ENCODE results near the gene KPNA4. TPM values are rescaled to one million over a fixed set of nuclear protein-coding genes. Genes with fewer than 3 reads are reported as not detected.

KPNA4 gene
- total and polyA plus RNA-seq, 2 donors (not counting 1 experiment from before 2014, with no cell fraction given), result 33.0 to 38.8 TPM

DNA sequence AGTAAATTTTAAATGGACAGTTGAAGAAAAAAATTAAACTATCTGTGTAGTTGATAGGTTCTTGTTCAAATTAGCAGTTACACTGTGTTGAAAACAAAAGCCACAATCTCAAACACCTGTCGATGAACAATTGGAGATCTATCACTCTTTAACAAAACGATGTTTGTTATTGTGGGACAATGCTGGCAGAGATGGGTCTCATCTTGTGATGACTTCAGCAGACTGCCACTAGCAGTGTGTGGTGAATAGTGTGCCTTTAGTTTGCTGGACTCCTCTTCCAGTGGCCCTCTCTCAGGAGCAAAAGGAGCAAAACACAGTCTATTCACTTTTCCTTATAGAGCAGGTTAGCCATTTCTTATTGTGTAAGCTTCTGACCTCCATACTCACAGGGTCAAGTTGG, 101.0 kb downstream of the KPNA4 start:
- no peaks in the 10 kb centered on the region for H3K27me3 ChIP-seq (ENCODE audit: control insufficient read depth, insufficient read depth, low read length)
- H3K9ac ChIP-seq (ENCODE audit: insufficient read depth, low read length), result no peak overlapping the region
- DNase-seq (ENCODE audit: low read depth in 2 of 2), result no peak
- no peaks in the 10 kb centered on the region for H3K36me3 ChIP-seq (ENCODE audit: control insufficient read depth, insufficient read depth, low read length)
- no peaks in the 10 kb centered on the region for H3K9me3 ChIP-seq (ENCODE audit: control insufficient read depth, insufficient read depth, low read depth, low read length)
- H4K20me1 ChIP-seq (ENCODE audit: control insufficient read depth, extremely low read depth, insufficient read depth, low read length), result no peaks in the 10 kb centered on the region
- H3K4me3 ChIP-seq (replicated peaks in 1 of 4; ENCODE audit: control extremely low read depth in 1 of 4, insufficient read depth in 1 of 4, low read depth in 3 of 4, low read length in 4 of 4), result no peak overlapping the region
- no peaks in the 10 kb centered on the region for H3K4me1 ChIP-seq (ENCODE audit: control insufficient read depth, extremely low read depth, insufficient read depth, low read length)
- no peaks in the 10 kb centered on the region for H3K79me2 ChIP-seq (ENCODE audit: control insufficient read depth, insufficient read depth, low read length)
- no peak overlapping the region for H2AFZ ChIP-seq (ENCODE audit: low read length)
- no peak overlapping the region for H3K27ac ChIP-seq (ENCODE audit: insufficient read depth, low read length)
- TF ChIP-seq CTCF (conservative IDR thresholded peaks at IDR 0.05 in 1 of 2, IDR thresholded peaks at IDR 0.05 in 1 of 2; ENCODE audit: low read depth in 1 of 2, low read length in 2 of 2) (no peak), EZH2 (IDR thresholded peaks at IDR 0.05; ENCODE audit: low read length, missing control alignments) (no peak)
- no peak overlapping the region for H3K4me2 ChIP-seq (ENCODE audit: extremely low read depth, insufficient read depth, low read length)

DNA sequence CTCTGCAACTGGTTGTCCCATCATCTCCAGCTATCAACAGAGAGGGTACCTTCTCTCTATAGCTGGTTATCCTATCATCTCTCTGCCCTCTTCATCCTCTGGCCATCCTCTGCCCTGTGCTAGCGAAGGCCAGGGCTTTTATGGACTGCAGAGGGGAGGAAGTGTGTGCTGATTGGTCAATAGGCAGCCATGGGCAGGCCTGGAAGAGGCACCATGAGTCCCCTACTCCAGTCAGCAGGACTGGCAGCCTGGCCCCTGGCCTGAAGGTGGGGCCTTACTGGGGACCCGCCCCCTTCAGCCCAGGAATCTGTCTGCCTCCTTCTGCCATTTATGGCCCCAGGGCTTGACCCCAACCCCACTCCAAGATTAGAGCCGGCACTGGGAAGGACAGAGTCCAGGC, 105.3 kb downstream of the KPNA4 start:
- H3K79me2 ChIP-seq (ENCODE audit: control insufficient read depth, insufficient read depth, low read length), result no peaks in the 10 kb centered on the region
- no peaks in the 10 kb centered on the region for H3K4me1 ChIP-seq (ENCODE audit: control insufficient read depth, extremely low read depth, insufficient read depth, low read length)
- H3K36me3 ChIP-seq (ENCODE audit: control insufficient read depth, insufficient read depth, low read length), result no peaks in the 10 kb centered on the region
- no peak overlapping the region for H3K27ac ChIP-seq (ENCODE audit: insufficient read depth, low read length)
- H3K27me3 ChIP-seq (ENCODE audit: control insufficient read depth, insufficient read depth, low read length), result no peaks in the 10 kb centered on the region
- TF ChIP-seq CTCF (conservative IDR thresholded peaks at IDR 0.05 in 1 of 2, IDR thresholded peaks at IDR 0.05 in 1 of 2; ENCODE audit: low read depth in 1 of 2, low read length in 2 of 2) (no peak), EZH2 (IDR thresholded peaks at IDR 0.05; ENCODE audit: low read length, missing control alignments) (no peak)
- H3K9me3 ChIP-seq (ENCODE audit: control insufficient read depth, insufficient read depth, low read depth, low read length), result no peaks in the 10 kb centered on the region
- DNase-seq (ENCODE audit: low read depth in 2 of 2), result no peak
- no peak overlapping the region for H2AFZ ChIP-seq (ENCODE audit: low read length)
- H3K4me3 ChIP-seq (replicated peaks in 1 of 4; ENCODE audit: control extremely low read depth in 1 of 4, insufficient read depth in 1 of 4, low read depth in 3 of 4, low read length in 4 of 4), result no peak overlapping the region
- no peak overlapping the region for H3K4me2 ChIP-seq (ENCODE audit: extremely low read depth, insufficient read depth, low read length)
- no peaks in the 10 kb centered on the region for H4K20me1 ChIP-seq (ENCODE audit: control insufficient read depth, extremely low read depth, insufficient read depth, low read length)
- no peak overlapping the region for H3K9ac ChIP-seq (ENCODE audit: insufficient read depth, low read length)

- no peaks in the 10 kb centered on the region for H3K27me3 ChIP-seq (ENCODE audit: control insufficient read depth, insufficient read depth, low read length)
- H3K4me3 ChIP-seq (replicated peaks in 1 of 4; ENCODE audit: control extremely low read depth in 1 of 4, insufficient read depth in 1 of 4, low read depth in 3 of 4, low read length in 4 of 4), result no peak overlapping the region
- no peaks in the 10 kb centered on the region for H3K4me1 ChIP-seq (ENCODE audit: control insufficient read depth, extremely low read depth, insufficient read depth, low read length)
- H3K27ac ChIP-seq (ENCODE audit: insufficient read depth, low read length), result no peak overlapping the region
- no peak overlapping the region for H2AFZ ChIP-seq (ENCODE audit: low read length)
- no peaks in the 10 kb centered on the region for H3K79me2 ChIP-seq (ENCODE audit: control insufficient read depth, insufficient read depth, low read length)
- H4K20me1 ChIP-seq (ENCODE audit: control insufficient read depth, extremely low read depth, insufficient read depth, low read length), result no peaks in the 10 kb centered on the region
- no peak for DNase-seq (ENCODE audit: low read depth in 2 of 2)
- H3K9ac ChIP-seq (ENCODE audit: insufficient read depth, low read length), result no peak overlapping the region
- H3K36me3 ChIP-seq (ENCODE audit: control insufficient read depth, insufficient read depth, low read length), result no peaks in the 10 kb centered on the region
- H3K4me2 ChIP-seq (ENCODE audit: extremely low read depth, insufficient read depth, low read length), result no peak overlapping the region
- no peaks in the 10 kb centered on the region for H3K9me3 ChIP-seq (ENCODE audit: control insufficient read depth, insufficient read depth, low read depth, low read length)
- TF ChIP-seq EZH2 (IDR thresholded peaks at IDR 0.05; ENCODE audit: low read length, missing control alignments), result no peak
- no peak for TF ChIP-seq CTCF (conservative IDR thresholded peaks at IDR 0.05 in 1 of 2, IDR thresholded peaks at IDR 0.05 in 1 of 2; ENCODE audit: low read depth in 1 of 2, low read length in 2 of 2)
These were observed 105.9 kb downstream of the KPNA4 start for GRCh38 chr3:160459450-160459970.

All from fibroblast of lung (primary cell).